A673 (cell line): ENCODE results near the gene ELP4.

Experiments used
- CTCF ChIP-seq: fragments of 300-800, 200-600 bp; sonication (generic); conservative IDR thresholded peaks from 2 replicates; pipeline ENCODE4 v1.5.1; 2017; ENCODE audit warnings: low read depth, mild to moderate bottlenecking, antibody characterized with exemption, low read length, moderate library complexity, mixed read lengths
- EZH2 ChIP-seq: fragments of 200-600 bp; sonication (generic); IDR thresholded peaks from 2 replicates; pipeline ENCODE4 v1.6.1; 2017; ENCODE audit warnings: borderline replicate concordance, low read depth, mild to moderate bottlenecking, mixed read lengths, antibody characterized with exemption, low read length; ENCODE audit not compliant: poor library complexity, severe bottlenecking

GRCh38 chr11:31664954-31665353 is 155.4 kb downstream of the ELP4 start:
- TF ChIP-seq CTCF (no peak), EZH2 (no peak)
